HG02610 (cell line): ENCODE results near the gene OXSM.

ENCODE experiments used
- ATAC-seq: cut with Tn5 transposase; IDR thresholded peaks from one replicate; pipeline ENCODE4 v1.9.1; 2021; ENCODE audit warnings: mild to moderate bottlenecking, moderate library complexity; ENCODE audit not compliant: unreplicated experiment

The OXSM gene

GRCh38 chr3:25801786-25802185 lies 11.9 kb downstream of the OXSM start:
- ATAC-seq: no peak

- no peak for ATAC-seq
Observed at GRCh38 chr3:25803833-25804232, 13.9 kb downstream of the OXSM start.

GRCh38 chr3:25804676-25805075 lies 14.8 kb downstream of the OXSM start:
- no peak for ATAC-seq

GRCh38 chr3:25812644-25813043 lies 22.8 kb downstream of the OXSM start:
- no peak for ATAC-seq

- ATAC-seq: peak; percentile 72
Observed at GRCh38 chr3:25817107-25817506, 27.2 kb downstream of the OXSM start.

GRCh38 chr3:25817638-25818037 lies 27.7 kb downstream of the OXSM start:
- peak; percentile 44 for ATAC-seq

DNA sequence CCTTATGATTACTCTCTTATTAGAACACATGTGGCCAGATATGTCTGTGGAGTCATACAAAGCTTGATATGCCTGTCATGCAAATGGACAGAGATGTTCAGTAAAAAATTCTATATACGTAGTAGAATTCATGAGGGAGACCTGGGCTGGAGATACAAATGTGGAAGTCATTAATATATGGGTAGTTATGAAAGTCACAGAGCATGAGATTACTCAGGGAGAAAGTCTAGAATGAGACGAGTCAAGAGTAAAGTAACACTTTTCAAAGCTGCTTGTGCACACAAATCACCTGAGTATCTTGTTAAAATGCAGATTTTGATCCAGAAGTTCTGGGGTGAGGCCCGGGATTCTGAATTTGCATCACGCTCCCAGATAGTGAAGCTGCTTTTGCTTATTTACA lies 28.4 kb downstream of the OXSM start:
- no peak for ATAC-seq

- no peak for ATAC-seq
Observed at GRCh38 chr3:25820366-25820765, 30.5 kb downstream of the OXSM start.

- no peak for ATAC-seq
Observed at GRCh38 chr3:25820816-25821486, 31.1 kb downstream of the OXSM start.

DNA sequence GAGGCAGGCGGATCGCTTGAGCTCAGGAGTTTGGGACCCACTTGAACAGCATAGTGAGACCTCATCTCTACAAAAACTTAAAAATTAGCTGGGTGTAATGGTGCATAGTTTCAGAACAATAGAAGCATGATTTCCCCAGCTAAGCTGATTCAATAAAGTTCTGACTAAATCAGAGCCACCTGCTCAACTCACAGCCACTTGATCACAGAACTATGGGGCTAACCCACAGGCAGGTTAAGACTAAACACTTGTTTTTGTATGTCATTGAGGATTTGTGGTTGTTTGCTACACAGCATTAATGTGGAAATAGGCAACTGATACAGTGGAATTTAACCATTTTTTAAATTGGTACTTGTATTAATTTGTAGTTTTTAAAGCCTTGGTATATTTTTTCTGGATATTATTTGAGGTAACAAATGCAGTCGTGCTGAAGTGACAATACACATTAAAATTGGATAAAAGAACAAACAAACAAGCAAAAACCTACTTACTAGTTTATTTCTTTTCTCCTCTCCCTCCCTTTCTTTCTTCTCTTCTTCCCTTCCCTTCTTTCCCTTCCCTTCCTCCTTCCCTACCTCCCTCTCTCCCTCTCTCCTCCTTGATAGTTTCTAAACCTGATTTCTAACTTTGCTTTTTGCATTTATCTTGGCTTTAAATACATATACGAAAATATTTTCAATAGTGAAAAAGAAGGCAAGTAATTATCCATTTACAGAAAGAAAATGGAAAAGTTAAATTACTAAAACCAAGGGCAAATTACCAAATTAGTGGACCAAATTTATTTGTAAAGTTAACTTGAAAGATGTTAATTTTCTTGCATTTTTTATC lies 32.1 kb downstream of the OXSM start:
- no peak for ATAC-seq

GRCh38 chr3:25823314-25823713 lies 33.4 kb downstream of the OXSM start:
- no peak for ATAC-seq

DNA sequence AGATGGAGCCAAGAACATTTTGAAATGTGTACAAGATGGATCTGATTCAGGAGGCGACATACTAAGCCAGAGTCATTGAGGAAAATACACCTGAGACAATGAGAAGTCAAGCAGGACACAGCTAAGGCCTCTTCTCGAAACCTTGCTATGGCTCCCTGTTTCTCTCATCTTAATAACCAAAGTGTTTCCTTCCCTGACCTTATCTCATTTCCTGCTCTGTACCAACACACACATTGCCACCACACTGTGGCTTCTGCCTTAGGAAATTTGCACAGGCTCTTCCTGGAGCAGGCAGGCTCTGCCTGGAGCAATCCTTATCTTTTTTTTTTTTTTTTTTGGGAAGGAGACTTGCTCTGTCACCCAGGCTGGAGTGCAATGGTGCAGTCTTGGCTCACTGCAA lies 36.6 kb downstream of the OXSM start:
- no peak for ATAC-seq

- no peak for ATAC-seq
Observed at GRCh38 chr3:25830373-25831280, 40.7 kb downstream of the OXSM start.

DNA sequence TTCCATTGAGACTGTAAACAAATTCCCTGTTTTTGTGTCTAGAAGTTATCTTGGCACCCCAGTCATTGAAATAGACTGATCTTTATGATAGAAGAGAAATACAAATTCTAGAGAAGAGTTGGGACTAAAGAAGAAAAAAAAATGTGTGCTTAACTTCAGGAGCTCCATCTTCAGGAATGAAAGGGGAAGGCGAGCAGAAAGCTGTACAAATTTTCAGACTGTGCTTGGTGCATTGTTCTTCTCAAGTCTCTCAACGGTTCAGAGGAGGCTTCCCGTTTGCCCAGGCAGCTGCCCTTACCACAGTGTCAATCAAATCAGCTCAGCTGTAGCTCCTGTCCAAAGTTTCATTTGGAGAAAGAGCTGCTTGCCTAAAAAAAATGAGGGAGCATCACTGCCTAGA lies 41.7 kb downstream of the OXSM start:
- ATAC-seq: no peak

GRCh38 chr3:25834346-25834745 lies 44.5 kb downstream of the OXSM start:
- ATAC-seq: peak; percentile 70

- ATAC-seq: no peak
Observed at GRCh38 chr3:25836579-25836978, 46.7 kb downstream of the OXSM start.

DNA sequence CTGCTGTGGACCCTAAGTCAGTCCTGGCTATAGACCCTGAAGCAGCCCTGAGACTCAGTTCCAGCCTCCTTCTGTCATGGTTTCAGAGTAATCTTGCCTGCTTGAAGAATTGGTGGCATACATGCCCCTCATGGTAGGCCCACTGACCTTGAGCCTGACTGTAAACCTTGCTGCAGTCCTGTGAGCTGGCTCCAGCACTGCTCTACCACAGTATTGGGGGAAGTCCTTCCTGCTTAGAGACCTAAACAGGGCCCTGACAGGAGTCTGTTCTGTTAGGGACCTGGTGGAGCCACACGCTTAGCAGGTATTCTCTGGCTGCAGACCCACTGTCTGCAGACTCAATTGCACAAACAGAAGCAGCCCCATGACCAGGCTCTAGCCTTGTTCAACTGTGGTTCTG lies 47.1 kb downstream of the OXSM start:
- no peak for ATAC-seq

GRCh38 chr3:25840099-25840498 lies 50.2 kb downstream of the OXSM start:
- no peak for ATAC-seq

DNA sequence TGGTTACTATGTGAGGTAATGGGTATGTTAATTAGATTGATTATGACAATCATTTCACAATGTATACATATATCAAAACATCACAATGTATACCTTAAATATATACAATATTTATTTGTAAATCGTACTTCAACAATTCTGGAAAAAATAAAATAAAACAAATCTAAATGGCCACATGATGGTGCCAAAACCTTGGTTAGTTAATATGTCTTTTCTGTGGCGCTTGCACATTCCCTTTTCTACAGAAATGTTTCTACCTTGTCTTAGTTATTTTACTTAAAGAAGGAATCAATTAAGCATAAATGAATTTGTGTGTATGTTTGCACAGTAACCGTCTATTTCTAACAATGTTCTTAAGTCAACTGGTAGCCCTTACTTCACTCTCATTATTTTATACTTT lies 53.4 kb downstream of the OXSM start:
- no peak for ATAC-seq
